Fibroblast of pulmonary artery (primary cell): Measurements from ENCODE around the gene PGPEP1.

ENCODE experiments used
- DNase-seq: peaks from one replicate; pipeline ENCODE4 v3.0.0-alpha.2; 2010; ENCODE audit warnings: low read depth
- H3K4me3 ChIP-seq: replicated peaks from 2 replicates; pipeline ENCODE4 v1.5.1; 2011; ENCODE audit warnings: low read depth, mild to moderate bottlenecking, control low read depth, low read length, moderate library complexity
- TF ChIP-seq, protein P1 (sequence below): IDR thresholded peaks from 2 replicates; pipeline ENCODE4 v1.5.1; 2011; ENCODE audit warnings: mild to moderate bottlenecking, control low read depth, low read length, inconsistent platforms; ENCODE audit errors: missing control alignments

Gene PGPEP1

DNA sequence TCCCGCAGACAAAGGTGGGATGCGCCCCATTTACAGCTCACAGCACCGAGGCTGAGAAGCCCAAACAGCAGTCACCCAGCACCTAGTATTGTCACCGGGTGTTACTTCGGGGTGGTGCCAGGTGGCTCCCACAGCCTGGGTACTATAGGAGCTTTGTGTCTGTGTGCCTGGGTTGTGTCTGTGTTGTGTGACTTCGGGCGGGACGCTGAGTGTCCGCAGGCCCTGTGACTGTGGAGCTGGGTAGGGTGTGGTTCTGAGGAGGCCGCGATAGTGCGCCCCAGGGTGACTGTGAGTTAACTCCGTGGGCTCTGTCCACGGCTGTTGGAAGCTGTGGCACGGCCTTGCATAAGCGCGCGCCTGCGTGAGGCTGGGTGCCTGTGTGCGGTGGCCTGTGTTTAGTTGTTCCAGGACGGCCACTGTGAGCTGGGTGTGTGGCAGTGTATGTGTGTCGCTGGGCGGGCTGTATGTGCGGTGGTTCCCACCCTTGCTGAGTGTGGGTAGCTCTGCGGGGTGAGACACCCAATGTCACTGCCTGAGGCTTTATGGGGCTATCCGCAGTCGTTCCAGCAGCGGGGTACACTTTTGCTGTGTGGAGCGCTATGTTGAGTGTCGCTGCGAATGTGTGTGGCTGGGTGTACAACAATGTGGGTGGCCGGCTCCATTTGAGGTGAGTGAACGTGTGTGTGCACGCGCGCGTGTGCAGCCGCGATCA lies 78.2 kb downstream of the PGPEP1 start:
- peak overlapping the region; percentile 32 for H3K4me3 ChIP-seq
- TF ChIP-seq, protein P1, sequence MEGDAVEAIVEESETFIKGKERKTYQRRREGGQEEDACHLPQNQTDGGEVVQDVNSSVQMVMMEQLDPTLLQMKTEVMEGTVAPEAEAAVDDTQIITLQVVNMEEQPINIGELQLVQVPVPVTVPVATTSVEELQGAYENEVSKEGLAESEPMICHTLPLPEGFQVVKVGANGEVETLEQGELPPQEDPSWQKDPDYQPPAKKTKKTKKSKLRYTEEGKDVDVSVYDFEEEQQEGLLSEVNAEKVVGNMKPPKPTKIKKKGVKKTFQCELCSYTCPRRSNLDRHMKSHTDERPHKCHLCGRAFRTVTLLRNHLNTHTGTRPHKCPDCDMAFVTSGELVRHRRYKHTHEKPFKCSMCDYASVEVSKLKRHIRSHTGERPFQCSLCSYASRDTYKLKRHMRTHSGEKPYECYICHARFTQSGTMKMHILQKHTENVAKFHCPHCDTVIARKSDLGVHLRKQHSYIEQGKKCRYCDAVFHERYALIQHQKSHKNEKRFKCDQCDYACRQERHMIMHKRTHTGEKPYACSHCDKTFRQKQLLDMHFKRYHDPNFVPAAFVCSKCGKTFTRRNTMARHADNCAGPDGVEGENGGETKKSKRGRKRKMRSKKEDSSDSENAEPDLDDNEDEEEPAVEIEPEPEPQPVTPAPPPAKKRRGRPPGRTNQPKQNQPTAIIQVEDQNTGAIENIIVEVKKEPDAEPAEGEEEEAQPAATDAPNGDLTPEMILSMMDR, result no peak
- DNase-seq, result no peak

GRCh38 chr19:18419195-18419698 lies 78.8 kb downstream of the PGPEP1 start, which contains the start of gene SSBP4:
Gene SSBP4 (plus strand): TSS chr19:18419398. CDS start chr19:18419649, 251 bp downstream.
- TF ChIP-seq, protein P1, result no peak
- peak; percentile 81 for DNase-seq
- H3K4me3 ChIP-seq, result peak within 1 kb of the TSS; percentile 75
